K562 (cell line): ENCODE results near the gene KMT5B.

Source experiments
- FOXA1 ChIP-seq: fragments of 450-650 bp; IDR thresholded peaks from 2 replicates; pipeline ENCODE4 v1.6.1; 2016; ENCODE audit warnings: mild to moderate bottlenecking, borderline replicate concordance
- JUND ChIP-seq, 2 experiments: IDR thresholded peaks; 2 replicates in 1 of 2; 3 replicates in 1 of 2; pipeline ENCODE4 v1.6.1; 2011; ENCODE audit warnings: borderline replicate concordance in 2 of 2, low read depth in 2 of 2, low read length in 2 of 2, improper control_type of control experiment in 1 of 2, missing biosample characterization in 1 of 2, missing genetic modification characterization in 1 of 2, missing genetic modification reagents in 1 of 2
- MAFF ChIP-seq: IDR thresholded peaks from 2 replicates; pipeline ENCODE4 v1.6.1; 2012; ENCODE audit warnings: low read length, improper control_type of control experiment
- TF ChIP-seq, protein P1 (sequence below): fragments of 450-650 bp; formaldehyde crosslinking; IDR thresholded peaks from 2 replicates; pipeline ENCODE4 v1.4.0; 2022; ENCODE audit warnings: missing genetic modification characterization

- TF ChIP-seq, protein P1, sequence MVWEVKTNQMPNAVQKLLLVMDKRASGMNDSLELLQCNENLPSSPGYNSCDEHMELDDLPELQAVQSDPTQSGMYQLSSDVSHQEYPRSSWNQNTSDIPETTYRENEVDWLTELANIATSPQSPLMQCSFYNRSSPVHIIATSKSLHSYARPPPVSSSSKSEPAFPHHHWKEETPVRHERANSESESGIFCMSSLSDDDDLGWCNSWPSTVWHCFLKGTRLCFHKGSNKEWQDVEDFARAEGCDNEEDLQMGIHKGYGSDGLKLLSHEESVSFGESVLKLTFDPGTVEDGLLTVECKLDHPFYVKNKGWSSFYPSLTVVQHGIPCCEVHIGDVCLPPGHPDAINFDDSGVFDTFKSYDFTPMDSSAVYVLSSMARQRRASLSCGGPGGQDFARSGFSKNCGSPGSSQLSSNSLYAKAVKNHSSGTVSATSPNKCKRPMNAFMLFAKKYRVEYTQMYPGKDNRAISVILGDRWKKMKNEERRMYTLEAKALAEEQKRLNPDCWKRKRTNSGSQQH (CRISPR knock-in tag): no peak
- TF ChIP-seq JUND (IDR thresholded peaks at IDR 0.05; ENCODE audit: borderline replicate concordance, low read depth, low read length): no peak
- TF ChIP-seq JUND (tag; IDR thresholded peaks at IDR 0.05; ENCODE audit: borderline replicate concordance, low read depth, low read length): no peak
- TF ChIP-seq MAFF: no peak
- no peak for TF ChIP-seq FOXA1
These were observed 71.1 kb downstream of the KMT5B start for GRCh38 chr11:68142028-68142412.
